Measurements from ENCODE around the gene CDH19. TPM values are rescaled to one million over a fixed set of nuclear protein-coding genes. Genes with fewer than 3 reads are reported as not detected.

The CDH19 gene
- total and polyA plus RNA-seq, 2 of the 4 experiments (the other 2 are of a cell fraction), result not detected

DNA sequence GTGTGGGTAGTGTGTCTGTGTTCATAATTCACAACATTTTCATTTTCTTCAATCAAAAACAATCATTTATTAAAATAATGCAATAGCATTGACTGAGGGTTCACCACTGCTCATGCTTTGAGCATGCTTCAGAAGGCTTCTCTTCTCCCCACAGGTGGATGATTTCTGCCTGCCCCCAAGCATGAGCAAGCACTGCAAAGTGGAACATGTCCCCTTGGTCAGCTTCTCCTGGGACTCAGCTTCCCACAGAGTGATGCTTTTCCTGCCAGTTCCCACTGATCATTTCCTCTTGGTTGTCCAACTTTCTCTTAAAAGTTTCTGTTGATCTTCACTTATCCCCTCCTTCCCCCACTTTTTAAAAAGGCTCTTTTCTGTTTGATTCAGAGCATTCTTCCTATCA lies 31.5 kb upstream of the CDH19 start:
- ATAC-seq (ENCODE audit: low read depth) (no peak), DNase-seq (no peak)
- dilution Hi-C loops (cut with HindIII; ENCODE audit: low sequenced_read_pairs, unreplicated experiment) (no loop called here), intact Hi-C loops (cut with micrococcal nuclease) (no loop called here), in situ Hi-C loops (cut with MboI; ENCODE audit: low sequenced_read_pairs) (no loop called here)
- no peaks in the 10 kb centered on the region for H3K27me3 ChIP-seq (ENCODE audit: control insufficient read depth, insufficient read depth, low read length)
- no peaks in the 10 kb centered on the region for H3K9me1 ChIP-seq (ENCODE audit: insufficient read depth, low read length)
- H3K4me1 ChIP-seq (ENCODE audit: control insufficient read depth, insufficient read depth, low read length), result no peaks in the 10 kb centered on the region
- no peak overlapping the region for H2AFZ ChIP-seq (replicated peaks; ENCODE audit: low read length, poor library complexity)
- no peak overlapping the region for H2AK9ac ChIP-seq (replicated peaks; ENCODE audit: low read depth, low read length, poor library complexity)
- TF ChIP-seq MXI1 (IDR thresholded peaks at IDR 0.05; ENCODE audit: borderline replicate concordance, low read depth, low read length) (no peak), POLR2A (IDR thresholded peaks at IDR 0.05; ENCODE audit: low read depth, low read length) (no peak), BHLHE40 (IDR thresholded peaks at IDR 0.05; ENCODE audit: low read depth, low read length) (no peak), CHD1 (IDR thresholded peaks at IDR 0.05; ENCODE audit: low read depth, low read length) (no peak), MAFK (IDR thresholded peaks at IDR 0.05; ENCODE audit: low read depth, low read length) (no peak), RFX5 (IDR thresholded peaks at IDR 0.05; ENCODE audit: low read depth, low read length) (no peak), FOS (IDR thresholded peaks at IDR 0.05; ENCODE audit: low read depth, low read length) (no peak), USF2 (IDR thresholded peaks at IDR 0.05; ENCODE audit: low read depth, low read length) (no peak), RCOR1 (IDR thresholded peaks at IDR 0.05; ENCODE audit: insufficient replicate concordance, low read length) (no peak), MAZ (IDR thresholded peaks at IDR 0.05; ENCODE audit: borderline replicate concordance, low read depth, low read length) (no peak), CEBPB (IDR thresholded peaks at IDR 0.05; ENCODE audit: low read depth, low read length) (no peak)
- TF ChIP-seq, protein P1, sequence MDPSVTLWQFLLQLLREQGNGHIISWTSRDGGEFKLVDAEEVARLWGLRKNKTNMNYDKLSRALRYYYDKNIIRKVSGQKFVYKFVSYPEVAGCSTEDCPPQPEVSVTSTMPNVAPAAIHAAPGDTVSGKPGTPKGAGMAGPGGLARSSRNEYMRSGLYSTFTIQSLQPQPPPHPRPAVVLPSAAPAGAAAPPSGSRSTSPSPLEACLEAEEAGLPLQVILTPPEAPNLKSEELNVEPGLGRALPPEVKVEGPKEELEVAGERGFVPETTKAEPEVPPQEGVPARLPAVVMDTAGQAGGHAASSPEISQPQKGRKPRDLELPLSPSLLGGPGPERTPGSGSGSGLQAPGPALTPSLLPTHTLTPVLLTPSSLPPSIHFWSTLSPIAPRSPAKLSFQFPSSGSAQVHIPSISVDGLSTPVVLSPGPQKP (IDR thresholded peaks at IDR 0.05; ENCODE audit: borderline replicate concordance, low read depth, low read length), result no peak
- H3K27ac ChIP-seq (ENCODE audit: insufficient read depth, low read length), result no peak overlapping the region
- no peak overlapping the region for H3K9ac ChIP-seq (ENCODE audit: low read depth, low read length)
- H4K5ac ChIP-seq (ENCODE audit: low read depth, low read length), result no peak overlapping the region
- no peak overlapping the region for H2BK120ac ChIP-seq (ENCODE audit: low read depth, low read length)
- peaks cover 2% of the 10 kb centered on the region for H3K9me3 ChIP-seq (ENCODE audit: control insufficient read depth, insufficient read depth, low read length)
- no peak overlapping the region for H4K91ac ChIP-seq (ENCODE audit: insufficient read depth, low read depth, low read length)
- no peak overlapping the region for H3K56ac ChIP-seq (ENCODE audit: extremely low read depth, insufficient read depth, low read length)
- no TSS peak for BruUV-seq (replicated peaks)
- no peak overlapping the region for H3K23ac ChIP-seq (ENCODE audit: low read depth, low read length)
- H4K20me1 ChIP-seq (ENCODE audit: insufficient read depth, low read length), result no peaks in the 10 kb centered on the region
- no peak overlapping the region for H2BK15ac ChIP-seq (ENCODE audit: low read depth, low read length)
- no peaks in the 10 kb centered on the region for H3K36me3 ChIP-seq (ENCODE audit: control insufficient read depth, insufficient read depth, low read length)
- POLR2A ChIA-PET (ENCODE audit: unreplicated experiment), result no interaction called here
- H4K8ac ChIP-seq (ENCODE audit: low read depth in 2 of 2, low read length in 2 of 2), result no peak overlapping the region
- no peak overlapping the region for H2BK5ac ChIP-seq (ENCODE audit: low read depth, low read length, poor library complexity, severe bottlenecking)
- H3K4me3 ChIP-seq (ENCODE audit: insufficient read depth, low read depth, low read length), result no peak overlapping the region
- H3K79me1 ChIP-seq (ENCODE audit: low read depth in 1 of 2, low read length in 2 of 2), result no peaks in the 10 kb centered on the region
- H3K14ac ChIP-seq (replicated peaks; ENCODE audit: low read depth, low read length), result no peak overlapping the region
- no peak overlapping the region for H3K4ac ChIP-seq (ENCODE audit: low read depth, low read length)
- H3K18ac ChIP-seq (ENCODE audit: low read depth, low read length), result no peak overlapping the region
- CTCF ChIA-PET, result no interaction called here
- H2BK20ac ChIP-seq (ENCODE audit: low read depth, low read length), result no peak overlapping the region
- H2AK5ac ChIP-seq (ENCODE audit: low read depth, low read length), result no peak overlapping the region
- H3K4me2 ChIP-seq (ENCODE audit: low read depth, low read length), result no peak overlapping the region

Measured in IMR-90 (cell line).